DOHH2 (cell line): Measurements from ENCODE around the gene RPL15.

Source experiments
- EZH2phosphoT487 ChIP-seq: fragments of 200-600 bp; sonication (generic); IDR thresholded peaks from 2 replicates; pipeline ENCODE4 v1.6.1; 2017; ENCODE audit warnings: borderline replicate concordance, mild to moderate bottlenecking, antibody characterized with exemption, low read length, moderate library complexity, mixed read lengths
- TF ChIP-seq, protein P1 (sequence below): fragments of 200-600 bp; sonication (generic); IDR thresholded peaks from one replicate; pipeline ENCODE4 v1.5.1; 2014; ENCODE audit warnings: antibody characterized with exemption, mild to moderate bottlenecking, low read depth, low read length; ENCODE audit not compliant: poor library complexity, severe bottlenecking

- TF ChIP-seq, protein P1, sequence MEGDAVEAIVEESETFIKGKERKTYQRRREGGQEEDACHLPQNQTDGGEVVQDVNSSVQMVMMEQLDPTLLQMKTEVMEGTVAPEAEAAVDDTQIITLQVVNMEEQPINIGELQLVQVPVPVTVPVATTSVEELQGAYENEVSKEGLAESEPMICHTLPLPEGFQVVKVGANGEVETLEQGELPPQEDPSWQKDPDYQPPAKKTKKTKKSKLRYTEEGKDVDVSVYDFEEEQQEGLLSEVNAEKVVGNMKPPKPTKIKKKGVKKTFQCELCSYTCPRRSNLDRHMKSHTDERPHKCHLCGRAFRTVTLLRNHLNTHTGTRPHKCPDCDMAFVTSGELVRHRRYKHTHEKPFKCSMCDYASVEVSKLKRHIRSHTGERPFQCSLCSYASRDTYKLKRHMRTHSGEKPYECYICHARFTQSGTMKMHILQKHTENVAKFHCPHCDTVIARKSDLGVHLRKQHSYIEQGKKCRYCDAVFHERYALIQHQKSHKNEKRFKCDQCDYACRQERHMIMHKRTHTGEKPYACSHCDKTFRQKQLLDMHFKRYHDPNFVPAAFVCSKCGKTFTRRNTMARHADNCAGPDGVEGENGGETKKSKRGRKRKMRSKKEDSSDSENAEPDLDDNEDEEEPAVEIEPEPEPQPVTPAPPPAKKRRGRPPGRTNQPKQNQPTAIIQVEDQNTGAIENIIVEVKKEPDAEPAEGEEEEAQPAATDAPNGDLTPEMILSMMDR, result no peak
- TF ChIP-seq EZH2phosphoT487, result no peak
These were observed 39.8 kb downstream of the RPL15 start for GRCh38 chr3:23956701-23957100.
